Neuronal stem cell (in vitro differentiated cells): ENCODE results near the gene CNFN.

Experiments
- DNase-seq: peaks from one replicate; pipeline ENCODE4 v3.0.0-alpha.2; 2013; ENCODE audit warnings: low spot score
- H2AFZ ChIP-seq: one replicate; pipeline ENCODE4 v1.6.1; 2013; ENCODE audit warnings: mild to moderate bottlenecking, low read length, inconsistent platforms
- H2AK5ac ChIP-seq: 2 replicates; pipeline ENCODE4 v1.6.1; 2013; ENCODE audit warnings: low read depth, mild to moderate bottlenecking, inconsistent platforms, low read length, moderate library complexity, mixed read lengths
- H2BK120ac ChIP-seq: 2 replicates; pipeline ENCODE4 v1.6.1; 2013; ENCODE audit warnings: low read depth, mild to moderate bottlenecking, inconsistent platforms, low read length, moderate library complexity, mixed read lengths
- H2BK12ac ChIP-seq: one replicate; pipeline ENCODE4 v1.6.1; 2013; ENCODE audit warnings: low read length, inconsistent platforms
- H2BK15ac ChIP-seq: 2 replicates; pipeline ENCODE4 v1.6.1; 2013; ENCODE audit warnings: mild to moderate bottlenecking, low read length, inconsistent platforms, mixed read lengths
- H2BK5ac ChIP-seq: one replicate; pipeline ENCODE4 v1.6.1; 2013; ENCODE audit warnings: inconsistent platforms, mild to moderate bottlenecking, low read length, moderate library complexity
- H3K14ac ChIP-seq: one replicate; pipeline ENCODE4 v1.6.1; 2013; ENCODE audit warnings: low read length, inconsistent platforms
- H3K18ac ChIP-seq: 2 replicates; pipeline ENCODE4 v1.6.1; 2013; ENCODE audit warnings: low read length, inconsistent platforms
- H3K23ac ChIP-seq: 2 replicates; pipeline ENCODE4 v1.6.1; 2013; ENCODE audit warnings: low read depth, mild to moderate bottlenecking, mixed read lengths, low read length, inconsistent platforms; ENCODE audit not compliant: poor library complexity
- H3K27ac ChIP-seq: replicated peaks from 3 replicates; pipeline ENCODE4 v1.5.1; 2013; ENCODE audit warnings: low read length, inconsistent platforms
- H3K27me3 ChIP-seq, 3 experiments: 2 replicates each; pipeline ENCODE4 v1.6.1; 2013; ENCODE audit warnings: low read length in 3 of 3, mild to moderate bottlenecking in 2 of 3, inconsistent platforms in 1 of 3, low read depth in 1 of 3, mixed read lengths in 1 of 3, moderate library complexity in 1 of 3; ENCODE audit not compliant: control insufficient read depth in 3 of 3, insufficient read depth in 3 of 3
- H3K36me3 ChIP-seq, 2 donors: replicated peaks in 1 of 2; 2 replicates each; pipeline ENCODE4 v1.6.1; 2013; ENCODE audit warnings: low read length in 2 of 2; ENCODE audit not compliant: control insufficient read depth in 2 of 2, insufficient read depth in 2 of 2
- H3K4ac ChIP-seq: 2 replicates; pipeline ENCODE4 v1.6.1; 2013; ENCODE audit warnings: inconsistent platforms, mild to moderate bottlenecking, low read length, moderate library complexity
- H3K4me1 ChIP-seq, 2 donors: 1 replicate in 1 of 2; 2 replicates in 1 of 2; pipeline ENCODE4 v1.6.1; 2013; ENCODE audit warnings: low read length in 2 of 2, low read depth in 1 of 2; ENCODE audit not compliant: control insufficient read depth in 2 of 2, insufficient read depth in 1 of 2
- H3K4me2 ChIP-seq: one replicate; pipeline ENCODE4 v1.6.1; 2013; ENCODE audit warnings: mild to moderate bottlenecking, low read length, inconsistent platforms; ENCODE audit not compliant: insufficient read depth, poor library complexity, severe bottlenecking
- H3K4me3 ChIP-seq, 2 donors: 2 replicates each; pipeline ENCODE4 v1.5.1; 2013; ENCODE audit warnings: low read length in 2 of 2, mild to moderate bottlenecking in 2 of 2, inconsistent platforms in 1 of 2, moderate library complexity in 1 of 2
- H3K79me1 ChIP-seq: one replicate; pipeline ENCODE4 v1.6.1; 2013; ENCODE audit warnings: low read depth, mild to moderate bottlenecking, inconsistent platforms, low read length, moderate library complexity
- H3K9ac ChIP-seq: one replicate; pipeline ENCODE4 v1.6.1; 2013; ENCODE audit warnings: mild to moderate bottlenecking, low read depth, low read length, inconsistent platforms; ENCODE audit not compliant: poor library complexity
- H3K9me3 ChIP-seq, 2 donors: replicated peaks in 1 of 2; 2 replicates each; pipeline versions ENCODE3 to v1.6.1; 2013; ENCODE audit warnings: low read length in 2 of 2, mild to moderate bottlenecking in 2 of 2, inconsistent platforms in 1 of 2, low read depth in 1 of 2, mixed read lengths in 1 of 2, moderate library complexity in 1 of 2; ENCODE audit not compliant: control insufficient read depth in 2 of 2, insufficient read depth in 1 of 2
- H4K8ac ChIP-seq: one replicate; pipeline ENCODE4 v1.6.1; 2013; ENCODE audit warnings: low read depth, mild to moderate bottlenecking, inconsistent platforms, low read length, moderate library complexity
- H4K91ac ChIP-seq: one replicate; pipeline ENCODE4 v1.6.1; 2013; ENCODE audit warnings: low read length, low read depth, mild to moderate bottlenecking, inconsistent platforms; ENCODE audit not compliant: poor library complexity
- WGBS, 2 donors: extraction: QIAGEN DNeasy Blood & Tissue Kit; methylation state at CpG; one replicate each; pipeline ENCODE4 v1.1.7; 2013; ENCODE audit warnings: missing lambda C conversion rate in 2 of 2, mixed read lengths in 1 of 2; ENCODE audit not compliant: insufficient read length in 2 of 2, insufficient replicate concordance in 1 of 2; ENCODE audit errors: extremely low coverage in 2 of 2; 5-methylcytosine and 5-hydroxymethylcytosine counted together

The CNFN gene

GRCh38 chr19:42419309-42419708 is 29.2 kb upstream of the CNFN start:
- Histone ChIP-seq H4K91ac (no peak overlapping the region), H2BK120ac (no peak overlapping the region), H3K4me1 (peaks cover 15 to 16% of the 10 kb centered on the region in 2 donors), H2AK5ac (no peak overlapping the region), H4K8ac (no peak overlapping the region), H3K18ac (peak overlapping the region; percentile 81), H2BK5ac (no peak overlapping the region), H3K4me3 (no peak overlapping the region), H3K4ac (no peak overlapping the region), H3K27ac (no peak overlapping the region), H2AFZ (no peak overlapping the region), H3K14ac (no peak overlapping the region), H2BK15ac (no peak overlapping the region), H3K27me3 (peaks cover 0 to 6% (median 0%) of the 10 kb centered on the region in 3 experiments), H3K36me3 (peaks cover 2 to 26% of the 10 kb centered on the region in 2 donors), H2BK12ac (peak overlapping the region; percentile 52), H3K9ac (no peak overlapping the region), H3K4me2 (no peak overlapping the region), H3K9me3 (peaks cover 0 to 2% of the 10 kb centered on the region in 2 donors), H3K79me1 (peaks cover 3% of the 10 kb centered on the region), H3K23ac (no peak overlapping the region)
- no peak for DNase-seq
- no CpG with 5 or more reads among the region's 6 CpGs for WGBS, 2 donors

GRCh38 chr19:42412661-42413076 is 22.6 kb upstream of the CNFN start:
- Histone ChIP-seq H2BK15ac (no peak overlapping the region), H3K14ac (no peak overlapping the region), H2BK5ac (no peak overlapping the region), H2AK5ac (peak overlapping the region; percentile 49), H3K4ac (no peak overlapping the region), H3K9ac (peak overlapping the region; percentile 57), H3K23ac (peak overlapping the region; percentile 27), H3K9me3 (no peaks in the 10 kb centered on the region), H3K18ac (peak overlapping the region; percentile 48), H3K4me2 (no peak overlapping the region), H3K27ac (no peak overlapping the region), H2BK12ac (no peak overlapping the region), H3K36me3 (peaks cover 4 to 51% of the 10 kb centered on the region in 2 donors), H3K4me3 (no peak overlapping the region), H2BK120ac (no peak overlapping the region), H3K4me1 (peaks cover 0 to 6% of the 10 kb centered on the region in 2 donors), H4K91ac (no peak overlapping the region), H4K8ac (no peak overlapping the region), H3K79me1 (peaks cover 5% of the 10 kb centered on the region), H3K27me3 (no peaks in the 10 kb centered on the region), H2AFZ (no peak overlapping the region)
- no CpG with 5 or more reads among the region's 4 CpGs for WGBS, 2 donors
- DNase-seq = no peak

- no CpG with 5 or more reads among the region's 7 CpGs for WGBS, 2 donors
- H3K23ac ChIP-seq = peak overlapping the region; percentile 27
Observed at GRCh38 chr19:42412227-42412626, 22.1 kb upstream of the CNFN start.

GRCh38 chr19:42411581-42412178 is 21.6 kb upstream of the CNFN start:
- Histone ChIP-seq H2BK5ac (no peak overlapping the region), H3K23ac (no peak overlapping the region), H4K8ac (no peak overlapping the region), H3K9me3 (no peaks in the 10 kb centered on the region), H3K4me1 (peaks cover 0 to 6% of the 10 kb centered on the region in 2 donors), H2BK15ac (no peak overlapping the region), H3K4ac (no peak overlapping the region), H3K9ac (no peak overlapping the region), H2AFZ (no peak overlapping the region), H2BK120ac (no peak overlapping the region), H3K79me1 (peaks cover 5% of the 10 kb centered on the region), H3K27ac (no peak overlapping the region), H3K4me2 (no peak overlapping the region), H3K36me3 (peaks cover 10 to 58% of the 10 kb centered on the region in 2 donors), H3K27me3 (no peaks in the 10 kb centered on the region), H4K91ac (no peak overlapping the region), H3K14ac (no peak overlapping the region), H3K4me3 (no peak overlapping the region), H2BK12ac (no peak overlapping the region), H3K18ac (no peak overlapping the region), H2AK5ac (no peak overlapping the region)
- no CpG with 5 or more reads among the region's 8 CpGs for WGBS, 2 donors
- no peak for DNase-seq

More at GRCh38 chr19:42412227-42412626, 22.1 kb upstream of the CNFN start:
- Histone ChIP-seq H3K14ac (no peak overlapping the region), H3K36me3 (peaks cover 7 to 54% of the 10 kb centered on the region in 2 donors), H2AK5ac (no peak overlapping the region), H3K27me3 (no peaks in the 10 kb centered on the region), H2BK12ac (no peak overlapping the region), H3K27ac (no peak overlapping the region), H3K18ac (no peak overlapping the region), H2AFZ (no peak overlapping the region), H3K9me3 (no peaks in the 10 kb centered on the region), H3K4ac (no peak overlapping the region), H2BK5ac (no peak overlapping the region), H4K8ac (no peak overlapping the region), H2BK15ac (no peak overlapping the region), H4K91ac (no peak overlapping the region), H2BK120ac (no peak overlapping the region), H3K79me1 (peaks cover 5% of the 10 kb centered on the region), H3K4me1 (peaks cover 0 to 6% of the 10 kb centered on the region in 2 donors), H3K4me2 (no peak overlapping the region), H3K4me3 (no peak overlapping the region), H3K9ac (no peak overlapping the region)
- no peak for DNase-seq
